ENCODE data around the gene SYNGR3.

SYNGR3 gene

GRCh38 chr16:1991948-1992703 lies 2.4 kb downstream of the SYNGR3 start:
- FAIRE-seq: no peak
- no peak for DNase-seq (ENCODE audit: low spot score)

- DNase-seq (ENCODE audit: low spot score): no peak
- no peak for FAIRE-seq
Measured at GRCh38 chr16:1992704-1993317, 3.0 kb downstream of the SYNGR3 start.

GRCh38 chr16:1993731-1994131 lies 4.0 kb downstream of the SYNGR3 start:
- FAIRE-seq: peak; percentile 68

GRCh38 chr16:1997494-1998359 lies 8.0 kb downstream of the SYNGR3 start:
- DNase-seq (ENCODE audit: low spot score) (no peak), FAIRE-seq (no peak)

More at GRCh38 chr16:1993731-1994131, 4.0 kb downstream of the SYNGR3 start:
- DNase-seq (ENCODE audit: low spot score): peak; percentile 67

GRCh38 chr16:1998360-1998835 lies 8.6 kb downstream of the SYNGR3 start:
- DNase-seq (ENCODE audit: low spot score): no peak
- no peak for FAIRE-seq

- no peak for FAIRE-seq
- no peak for DNase-seq (ENCODE audit: low spot score)
Measured at GRCh38 chr16:1998852-1999801, 9.4 kb downstream of the SYNGR3 start.

GRCh38 chr16:1999866-2000514 lies 10.2 kb downstream of the SYNGR3 start:
- FAIRE-seq: no peak
- DNase-seq (ENCODE audit: low spot score): no peak

GRCh38 chr16:2001035-2001434 lies 11.3 kb downstream of the SYNGR3 start:
- FAIRE-seq (no peak), DNase-seq (ENCODE audit: low spot score) (no peak)

- no peak for FAIRE-seq
- no peak for DNase-seq (ENCODE audit: low spot score)
Measured at GRCh38 chr16:2001456-2002355, 11.9 kb downstream of the SYNGR3 start.

GRCh38 chr16:2002406-2003230 lies 12.8 kb downstream of the SYNGR3 start:
- FAIRE-seq (no peak), DNase-seq (ENCODE audit: low spot score) (no peak)

GRCh38 chr16:2003231-2003826 lies 13.6 kb downstream of the SYNGR3 start:
- FAIRE-seq: no peak

GRCh38 chr16:2003827-2004641 lies 14.3 kb downstream of the SYNGR3 start:
- FAIRE-seq (peak; percentile 21), DNase-seq (ENCODE audit: low spot score) (peak; percentile 72)

More at GRCh38 chr16:2003231-2003826, 13.6 kb downstream of the SYNGR3 start:
- DNase-seq (ENCODE audit: low spot score): no peak

- no peak for DNase-seq (ENCODE audit: low spot score)
- FAIRE-seq: no peak
Measured at GRCh38 chr16:2004795-2005517, 15.2 kb downstream of the SYNGR3 start.

- DNase-seq (ENCODE audit: low spot score): no peak
- no peak for FAIRE-seq
Measured at GRCh38 chr16:2005646-2006045, 15.9 kb downstream of the SYNGR3 start.

GRCh38 chr16:2006317-2006716 lies 16.5 kb downstream of the SYNGR3 start:
- DNase-seq (ENCODE audit: low spot score): no peak
- FAIRE-seq: no peak

GRCh38 chr16:2007081-2007836 lies 17.5 kb downstream of the SYNGR3 start:
- FAIRE-seq: no peak
- no peak for DNase-seq (ENCODE audit: low spot score)

Data from RCC 7860 (cell line).